ENCODE data around the gene SIDT2.
A peak's percentile ranks its signal among the peaks of the same experiment; 100 is the strongest.

Gene SIDT2

GRCh38 chr11:117225553-117226170 is 47.1 kb downstream of the SIDT2 start:
- no peak overlapping the region for H3K4me3 ChIP-seq (ENCODE audit: low read depth, low read length)
- DNase-seq (ENCODE audit: low read depth), result no peak
- TF ChIP-seq CTCF (IDR thresholded peaks at IDR 0.05; ENCODE audit: control insufficient read depth, extremely low read depth, insufficient read depth), result no peak

- peak; percentile 50 for DNase-seq (ENCODE audit: low read depth)
- TF ChIP-seq CTCF (IDR thresholded peaks at IDR 0.05; ENCODE audit: control insufficient read depth, extremely low read depth, insufficient read depth), result peak; percentile 79
- no peak overlapping the region for H3K4me3 ChIP-seq (ENCODE audit: low read depth, low read length)
Measured at GRCh38 chr11:117226388-117227385, 48.1 kb downstream of the SIDT2 start.

GRCh38 chr11:117228091-117228490 is 49.5 kb downstream of the SIDT2 start:
- TF ChIP-seq CTCF (IDR thresholded peaks at IDR 0.05; ENCODE audit: control insufficient read depth, extremely low read depth, insufficient read depth), result no peak
- no peak overlapping the region for H3K4me3 ChIP-seq (ENCODE audit: low read depth, low read length)
- DNase-seq (ENCODE audit: low read depth), result no peak

- no peak for DNase-seq (ENCODE audit: low read depth)
- no peak overlapping the region for H3K4me3 ChIP-seq (ENCODE audit: low read depth, low read length)
- no peak for TF ChIP-seq CTCF (IDR thresholded peaks at IDR 0.05; ENCODE audit: control insufficient read depth, extremely low read depth, insufficient read depth)
Measured at GRCh38 chr11:117229411-117229810, 50.9 kb downstream of the SIDT2 start.

- no peak overlapping the region for H3K4me3 ChIP-seq (ENCODE audit: low read depth, low read length)
- no peak for TF ChIP-seq CTCF (IDR thresholded peaks at IDR 0.05; ENCODE audit: control insufficient read depth, extremely low read depth, insufficient read depth)
- no peak for DNase-seq (ENCODE audit: low read depth)
Measured at GRCh38 chr11:117229931-117230285, 51.4 kb downstream of the SIDT2 start.

GRCh38 chr11:117230286-117230961 is 51.9 kb downstream of the SIDT2 start:
- no peak for DNase-seq (ENCODE audit: low read depth)
- TF ChIP-seq CTCF (IDR thresholded peaks at IDR 0.05; ENCODE audit: control insufficient read depth, extremely low read depth, insufficient read depth), result no peak
- peak overlapping the region; percentile 96 for H3K4me3 ChIP-seq (ENCODE audit: low read depth, low read length)

All from LNCaP clone FGC (cell line).